Measurements from ENCODE around the gene C12orf57. TPM values are rescaled to one million over a fixed set of nuclear protein-coding genes. Genes with fewer than 3 reads are reported as not detected.
A peak's percentile ranks its signal among the peaks of the same experiment; 100 is the strongest.

Gene C12orf57
- total and polyA plus RNA-seq, 10 of the 15 experiments (the other 5 are each of a cell fraction or from before 2014, with no cell fraction given): 64.5 to 377 (median 211) TPM

GRCh38 chr12:6927379-6928021 is 16.3 kb upstream of the C12orf57 start, which contains the start of gene ATN1 (continued):
- TF ChIP-seq REST (IDR thresholded peaks at IDR 0.05; ENCODE audit: low read depth, low read length) (no peak), SREBF1 (IDR thresholded peaks at IDR 0.05; ENCODE audit: low read length) (no peak), ZNF687 (IDR thresholded peaks at IDR 0.05) (no peak), RB1 (IDR thresholded peaks at IDR 0.05; ENCODE audit: borderline replicate concordance) (peak; percentile 60; the same call in 1 of the 2 replicates), NR2F1 (conservative IDR thresholded peaks at IDR 0.05) (no peak), HCFC1 (IDR thresholded peaks at IDR 0.05; ENCODE audit: low read length) (no peak), RFX5 (IDR thresholded peaks at IDR 0.05; ENCODE audit: low read depth, low read length) (no peak), ZNF217 (IDR thresholded peaks at IDR 0.05) (no peak), CEBPZ (IDR thresholded peaks at IDR 0.05; ENCODE audit: low read depth, low read length) (no peak), MEF2B (IDR thresholded peaks at IDR 0.05; ENCODE audit: partially characterized antibody, poor library complexity, severe bottlenecking) (no peak), RCOR1 (conservative IDR thresholded peaks at IDR 0.05; ENCODE audit: low read depth, low read length) (no peak), MLLT1 (IDR thresholded peaks at IDR 0.05) (0 out of 2 replicates have a peak, but pooled peaks have one; percentile 40), ATF2 (IDR thresholded peaks at IDR 0.05; ENCODE audit: low read length) (no peak), NRF1 (conservative IDR thresholded peaks at IDR 0.05; ENCODE audit: low read depth, low read length) (no peak)

All from GM12878 (cell line).